Peyer's patch (tissue), 4 donors: ENCODE measurements around the gene ARHGAP26. TPM values are rescaled to one million over a fixed set of nuclear protein-coding genes. Genes with fewer than 3 reads are reported as not detected.

ENCODE experiments used
- DNase-seq, 3 donors: peaks; one replicate each; pipeline ENCODE4 v3.0.0-alpha.2; 2017 to 2019
- H3K27ac ChIP-seq, 4 donors: fragments of 200-600 bp; sonication (generic); one replicate each; pipeline ENCODE4 v1.5.1; 2016 to 2019
- H3K27me3 ChIP-seq, 2 donors: fragments of 200-600 bp; sonication (generic); one replicate each; pipeline ENCODE4 v1.5.1; 2019
- H3K36me3 ChIP-seq, 3 donors: fragments of 200-600 bp; sonication (generic); one replicate each; pipeline ENCODE4 v1.5.1; 2016 to 2019
- H3K4me1 ChIP-seq, 4 donors: fragments of 200-600 bp; sonication (generic); one replicate each; pipeline ENCODE4 v1.5.1; 2016 to 2019
- H3K4me3 ChIP-seq, 4 donors: fragments of 200-600 bp; sonication (generic); 1 replicate in 3 of 4; 2 replicates in 1 of 4; pipeline ENCODE4 v1.5.1; 2016 to 2019; ENCODE audit warnings: mild to moderate bottlenecking in 1 of 4
- H3K9me3 ChIP-seq, 4 donors: fragments of 200-600 bp; sonication (generic); one replicate each; pipeline ENCODE4 v1.5.1; 2016 to 2019; ENCODE audit warnings: mild to moderate bottlenecking in 1 of 4
- POLR2A ChIP-seq, 2 donors: fragments of 450-650 bp; IDR thresholded peaks; one replicate each; pipeline ENCODE4 v1.5.1; 2017; ENCODE audit warnings: antibody characterized with exemption in 2 of 2, mild to moderate bottlenecking in 2 of 2, moderate library complexity in 2 of 2
- total RNA-seq, 4 donors: library from RNA; depleted of rRNA; stranded (reverse); fragments of >200 nt; gene quantifications; one replicate each; pipeline ENCODE4 v1.1.0, GENCODE V29; 2016
- TF ChIP-seq, protein P1 (sequence below), 6 experiments: fragments of 450-650 bp in 4 of 6; fragments of 200-600 bp in 2 of 6; sonication (generic) in 1 of 6; IDR thresholded peaks; one replicate each; pipeline ENCODE4 v1.5.1; 2017 to 2019; ENCODE audit warnings: antibody characterized with exemption in 6 of 6, mild to moderate bottlenecking in 3 of 6, moderate library complexity in 1 of 6

Gene ARHGAP26
- total RNA-seq, 4 donors from 2014 or later: 60.1 to 180 (median 126) TPM

- TF ChIP-seq, protein P1, sequence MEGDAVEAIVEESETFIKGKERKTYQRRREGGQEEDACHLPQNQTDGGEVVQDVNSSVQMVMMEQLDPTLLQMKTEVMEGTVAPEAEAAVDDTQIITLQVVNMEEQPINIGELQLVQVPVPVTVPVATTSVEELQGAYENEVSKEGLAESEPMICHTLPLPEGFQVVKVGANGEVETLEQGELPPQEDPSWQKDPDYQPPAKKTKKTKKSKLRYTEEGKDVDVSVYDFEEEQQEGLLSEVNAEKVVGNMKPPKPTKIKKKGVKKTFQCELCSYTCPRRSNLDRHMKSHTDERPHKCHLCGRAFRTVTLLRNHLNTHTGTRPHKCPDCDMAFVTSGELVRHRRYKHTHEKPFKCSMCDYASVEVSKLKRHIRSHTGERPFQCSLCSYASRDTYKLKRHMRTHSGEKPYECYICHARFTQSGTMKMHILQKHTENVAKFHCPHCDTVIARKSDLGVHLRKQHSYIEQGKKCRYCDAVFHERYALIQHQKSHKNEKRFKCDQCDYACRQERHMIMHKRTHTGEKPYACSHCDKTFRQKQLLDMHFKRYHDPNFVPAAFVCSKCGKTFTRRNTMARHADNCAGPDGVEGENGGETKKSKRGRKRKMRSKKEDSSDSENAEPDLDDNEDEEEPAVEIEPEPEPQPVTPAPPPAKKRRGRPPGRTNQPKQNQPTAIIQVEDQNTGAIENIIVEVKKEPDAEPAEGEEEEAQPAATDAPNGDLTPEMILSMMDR (IDR thresholded peaks at IDR 0.05): no peak
- TF ChIP-seq POLR2A (IDR thresholded peaks at IDR 0.05): no peak
- no peaks in the 10 kb centered on the region for H3K36me3 ChIP-seq
- H3K4me3 ChIP-seq: no peak overlapping the region
- peaks cover 5 to 56% (median 12%) of the 10 kb centered on the region in 4 donors for H3K4me1 ChIP-seq
- peak overlapping the region in 3 of 4 donors; percentile 24 to 46 (median 33) for H3K27ac ChIP-seq
- H3K9me3 ChIP-seq: no peaks in the 10 kb centered on the region
- peak in 2 of 3 donors; percentile 46 to 59 for DNase-seq
- H3K27me3 ChIP-seq: no peaks in the 10 kb centered on the region
Observed at GRCh38 chr5:142798099-142798770, 28.1 kb downstream of the ARHGAP26 start.

DNA sequence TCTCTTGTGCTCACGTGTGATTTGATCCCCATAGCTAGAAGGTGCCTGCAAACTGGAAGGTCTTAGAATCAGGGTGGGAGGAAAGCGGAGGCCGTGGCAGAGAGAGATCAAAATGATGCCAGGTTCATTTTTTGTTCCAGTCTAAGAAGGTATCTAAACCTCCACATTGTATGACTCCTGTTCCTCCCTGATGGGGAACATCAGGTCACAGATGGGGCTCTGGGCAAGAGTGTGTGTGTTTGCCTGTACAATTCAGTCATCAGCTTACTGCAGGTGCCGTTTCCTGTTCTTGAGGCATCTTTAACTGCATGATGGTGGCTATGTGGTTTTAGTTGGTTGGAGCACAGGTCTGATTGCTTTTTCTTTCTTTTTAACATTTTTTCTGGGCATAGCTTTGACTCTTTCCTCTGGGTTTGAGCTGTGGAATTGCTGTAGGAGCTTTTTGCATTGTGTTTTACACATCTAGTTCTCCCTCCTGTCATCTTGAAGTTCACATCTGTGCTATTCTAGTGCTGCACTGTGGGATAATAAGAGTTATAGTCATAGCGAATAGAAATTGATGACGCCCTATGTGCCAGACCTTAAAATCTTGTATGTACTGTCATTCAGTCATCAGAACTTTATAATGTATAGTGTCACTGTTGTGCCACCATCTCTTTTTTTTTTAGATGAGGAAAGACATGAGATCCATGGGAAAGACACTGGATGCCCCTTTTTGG lies 30.8 kb downstream of the ARHGAP26 start:
- peaks cover 3 to 42% (median 7%) of the 10 kb centered on the region in 4 donors for H3K4me1 ChIP-seq
- DNase-seq: peak in 2 of 3 donors; percentile 61 to 68
- H3K27ac ChIP-seq: peak overlapping the region; percentile 42 to 48 (median 44)

GRCh38 chr5:142801495-142801871 lies 31.3 kb downstream of the ARHGAP26 start:
- Histone ChIP-seq H3K4me1 (peaks cover 0 to 42% (median 7%) of the 10 kb centered on the region in 4 donors), H3K9me3 (no peaks in the 10 kb centered on the region), H3K36me3 (no peaks in the 10 kb centered on the region), H3K27ac (peak overlapping the region in 1 of 4 donors; percentile 48), H3K27me3 (no peaks in the 10 kb centered on the region), H3K4me3 (no peak overlapping the region)
- DNase-seq: no peak
- no peak for TF ChIP-seq POLR2A (IDR thresholded peaks at IDR 0.05)

More for the DNA sequence above, 30.8 kb downstream of the ARHGAP26 start:
- H3K27me3 ChIP-seq: no peaks in the 10 kb centered on the region
- H3K4me3 ChIP-seq: no peak overlapping the region
- TF ChIP-seq POLR2A (IDR thresholded peaks at IDR 0.05): no peak
- TF ChIP-seq, protein P1 (IDR thresholded peaks at IDR 0.05): no peak
- no peaks in the 10 kb centered on the region for H3K9me3 ChIP-seq
- H3K36me3 ChIP-seq: no peaks in the 10 kb centered on the region

DNA sequence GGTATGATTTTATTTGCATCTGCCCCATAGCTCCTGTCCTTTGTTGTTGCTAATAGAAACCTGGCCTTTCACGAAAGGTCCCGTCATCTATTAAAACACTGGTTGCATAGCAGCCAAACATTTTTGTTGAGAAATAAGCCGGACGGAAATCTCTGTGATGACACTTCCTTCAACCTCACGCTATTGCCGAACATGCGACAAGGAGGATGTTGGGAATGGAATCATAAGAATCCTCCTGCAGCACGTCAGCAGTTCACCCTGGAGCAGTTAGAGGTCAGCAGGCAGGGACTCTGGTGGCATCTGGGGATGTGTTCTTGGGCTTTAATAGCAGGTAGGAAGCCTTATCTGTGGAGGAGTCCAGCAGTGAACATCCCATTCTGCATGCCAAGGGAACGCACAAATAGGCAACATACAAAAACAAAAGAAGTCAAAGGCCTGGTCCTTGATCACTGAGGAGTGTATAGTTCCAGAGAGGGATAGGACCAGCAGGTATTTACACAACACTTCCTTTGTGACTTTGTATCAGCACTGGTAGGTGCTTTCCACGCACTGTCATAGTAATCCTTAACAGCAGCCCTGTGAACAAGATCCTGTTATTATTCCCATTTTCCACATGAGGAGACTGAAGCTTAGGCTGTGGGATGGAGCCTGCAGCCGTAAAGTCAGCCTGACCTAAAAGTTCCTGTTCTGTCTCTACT lies 33.4 kb downstream of the ARHGAP26 start:
- Histone ChIP-seq H3K9me3 (no peaks in the 10 kb centered on the region), H3K27ac (peak overlapping the region in 3 of 4 donors; percentile 8 to 58 (median 38)), H3K36me3 (no peaks in the 10 kb centered on the region), H3K27me3 (no peaks in the 10 kb centered on the region), H3K4me1 (peaks cover 0 to 42% (median 9%) of the 10 kb centered on the region in 4 donors), H3K4me3 (no peak overlapping the region)
- TF ChIP-seq POLR2A (IDR thresholded peaks at IDR 0.05): no peak
- TF ChIP-seq, protein P1 (IDR thresholded peaks at IDR 0.05): no peak
- DNase-seq: no peak

GRCh38 chr5:142805339-142805738 lies 35.2 kb downstream of the ARHGAP26 start:
- TF ChIP-seq, protein P1 (IDR thresholded peaks at IDR 0.05): no peak
- TF ChIP-seq POLR2A (IDR thresholded peaks at IDR 0.05): no peak
- Histone ChIP-seq H3K4me1 (peaks cover 4 to 41% (median 15%) of the 10 kb centered on the region in 4 donors), H3K4me3 (no peak overlapping the region), H3K27me3 (no peaks in the 10 kb centered on the region), H3K9me3 (no peaks in the 10 kb centered on the region), H3K36me3 (no peaks in the 10 kb centered on the region), H3K27ac (no peak overlapping the region)
- no peak for DNase-seq
